ENCODE data around the gene FCN3. TPM values are rescaled to one million over a fixed set of nuclear protein-coding genes. Genes with fewer than 3 reads are reported as not detected.

FCN3 gene
- total and polyA plus RNA-seq, 10 of the 15 experiments (the other 5 are each of a cell fraction or from before 2014, with no cell fraction given): 0.28 TPM; not detected in 9

DNA sequence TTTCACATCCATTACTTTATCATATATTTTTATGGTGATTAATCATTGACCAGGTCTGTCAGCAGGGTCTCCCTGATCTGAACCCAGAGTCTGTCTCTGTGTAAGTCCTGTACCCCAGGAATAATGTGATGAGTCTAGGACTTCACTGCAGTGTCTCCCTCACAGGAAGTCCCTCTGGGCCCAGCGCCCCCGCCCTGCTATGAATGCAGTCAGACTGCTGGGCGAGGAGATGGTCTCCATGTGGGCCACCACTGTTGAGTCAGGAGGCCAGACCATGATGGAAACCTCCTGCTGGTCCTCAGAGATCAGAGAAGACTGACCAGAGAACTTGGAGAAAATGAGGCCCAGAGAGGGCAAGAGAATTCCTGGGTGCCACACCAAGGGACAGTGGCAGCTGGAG is 43.2 kb downstream of the FCN3 start:
- Histone ChIP-seq H2AFZ (ENCODE audit: control insufficient read depth, low read depth, low read length) (no peak overlapping the region), H3K9me3 (replicated peaks; ENCODE audit: control insufficient read depth, insufficient read depth, low read length) (no peaks in the 10 kb centered on the region), H3K36me3 (ENCODE audit: control insufficient read depth in 2 of 2, insufficient read depth in 2 of 2, low read length in 1 of 2) (peaks cover 13 to 25% of the 10 kb centered on the region in 2 experiments), H3K4me3 (no peak overlapping the region), H3K79me2 (ENCODE audit: control insufficient read depth, insufficient read depth, low read length) (peaks cover 14% of the 10 kb centered on the region), H3K9ac (ENCODE audit: control insufficient read depth, insufficient read depth, low read length) (no peak overlapping the region), H3K4me1 (ENCODE audit: control insufficient read depth, insufficient read depth, low read length) (no peaks in the 10 kb centered on the region), H3K4me2 (ENCODE audit: control insufficient read depth, insufficient read depth) (no peak overlapping the region), H4K20me1 (ENCODE audit: control insufficient read depth, insufficient read depth) (no peaks in the 10 kb centered on the region; the same call in 1 of the 2 replicates), H3K27me3 (replicated peaks in 1 of 2; ENCODE audit: control insufficient read depth in 2 of 2, insufficient read depth in 2 of 2, low read length in 1 of 2) (no peaks in the 10 kb centered on the region), H3K27ac (ENCODE audit: control insufficient read depth, insufficient read depth) (no peak overlapping the region)
- POLR2A ChIA-PET: no interaction called here
- ATAC-seq: no peak
- SMC1A ChIA-PET (ENCODE audit: uncharacterized antibody, unreplicated experiment): no interaction called here
- DNase-seq (ENCODE audit: low read depth, low spot score): no peak
- RAD21 ChIA-PET (ENCODE audit: unreplicated experiment): no interaction called here
- FAIRE-seq: no peak
- BruUV-seq (replicated peaks): no TSS peak
- intact Hi-C loops (cut with micrococcal nuclease; ENCODE audit: unreplicated experiment) (no loop called here), in situ Hi-C loops (cut with MboI) (no loop called here)
- CTCF ChIA-PET: interaction anchor here (1.1 to 4.4 kb wide), 5 partner anchors 8 to 57 kb away, joined by 3 to 77 read pairs (median 10); partner anchors contain the start of gene TMEM222
- TF ChIP-seq IKZF2 (IDR thresholded peaks at IDR 0.05) (no peak), PAX5 (IDR thresholded peaks at IDR 0.05; ENCODE audit: borderline replicate concordance, low read depth, low read length) (no peak), SREBF1 (IDR thresholded peaks at IDR 0.05; ENCODE audit: low read length) (no peak), NBN (IDR thresholded peaks at IDR 0.05) (no peak), CBX5 (IDR thresholded peaks at IDR 0.05; ENCODE audit: low read depth) (no peak), RBBP5 (conservative IDR thresholded peaks at IDR 0.05) (no peak), GATAD2B (conservative IDR thresholded peaks at IDR 0.05; ENCODE audit: low read depth) (no peak), RUNX3 (IDR thresholded peaks at IDR 0.05; ENCODE audit: low read length) (no peak)
- TF ChIP-seq, protein P1, sequence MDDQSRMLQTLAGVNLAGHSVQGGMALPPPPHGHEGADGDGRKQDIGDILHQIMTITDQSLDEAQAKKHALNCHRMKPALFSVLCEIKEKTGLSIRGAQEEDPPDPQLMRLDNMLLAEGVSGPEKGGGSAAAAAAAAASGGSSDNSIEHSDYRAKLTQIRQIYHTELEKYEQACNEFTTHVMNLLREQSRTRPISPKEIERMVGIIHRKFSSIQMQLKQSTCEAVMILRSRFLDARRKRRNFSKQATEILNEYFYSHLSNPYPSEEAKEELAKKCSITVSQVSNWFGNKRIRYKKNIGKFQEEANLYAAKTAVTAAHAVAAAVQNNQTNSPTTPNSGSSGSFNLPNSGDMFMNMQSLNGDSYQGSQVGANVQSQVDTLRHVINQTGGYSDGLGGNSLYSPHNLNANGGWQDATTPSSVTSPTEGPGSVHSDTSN (IDR thresholded peaks at IDR 0.05; ENCODE audit: insufficient replicate concordance, low read depth, low read length): no peak
- TF ChIP-seq, protein P2, sequence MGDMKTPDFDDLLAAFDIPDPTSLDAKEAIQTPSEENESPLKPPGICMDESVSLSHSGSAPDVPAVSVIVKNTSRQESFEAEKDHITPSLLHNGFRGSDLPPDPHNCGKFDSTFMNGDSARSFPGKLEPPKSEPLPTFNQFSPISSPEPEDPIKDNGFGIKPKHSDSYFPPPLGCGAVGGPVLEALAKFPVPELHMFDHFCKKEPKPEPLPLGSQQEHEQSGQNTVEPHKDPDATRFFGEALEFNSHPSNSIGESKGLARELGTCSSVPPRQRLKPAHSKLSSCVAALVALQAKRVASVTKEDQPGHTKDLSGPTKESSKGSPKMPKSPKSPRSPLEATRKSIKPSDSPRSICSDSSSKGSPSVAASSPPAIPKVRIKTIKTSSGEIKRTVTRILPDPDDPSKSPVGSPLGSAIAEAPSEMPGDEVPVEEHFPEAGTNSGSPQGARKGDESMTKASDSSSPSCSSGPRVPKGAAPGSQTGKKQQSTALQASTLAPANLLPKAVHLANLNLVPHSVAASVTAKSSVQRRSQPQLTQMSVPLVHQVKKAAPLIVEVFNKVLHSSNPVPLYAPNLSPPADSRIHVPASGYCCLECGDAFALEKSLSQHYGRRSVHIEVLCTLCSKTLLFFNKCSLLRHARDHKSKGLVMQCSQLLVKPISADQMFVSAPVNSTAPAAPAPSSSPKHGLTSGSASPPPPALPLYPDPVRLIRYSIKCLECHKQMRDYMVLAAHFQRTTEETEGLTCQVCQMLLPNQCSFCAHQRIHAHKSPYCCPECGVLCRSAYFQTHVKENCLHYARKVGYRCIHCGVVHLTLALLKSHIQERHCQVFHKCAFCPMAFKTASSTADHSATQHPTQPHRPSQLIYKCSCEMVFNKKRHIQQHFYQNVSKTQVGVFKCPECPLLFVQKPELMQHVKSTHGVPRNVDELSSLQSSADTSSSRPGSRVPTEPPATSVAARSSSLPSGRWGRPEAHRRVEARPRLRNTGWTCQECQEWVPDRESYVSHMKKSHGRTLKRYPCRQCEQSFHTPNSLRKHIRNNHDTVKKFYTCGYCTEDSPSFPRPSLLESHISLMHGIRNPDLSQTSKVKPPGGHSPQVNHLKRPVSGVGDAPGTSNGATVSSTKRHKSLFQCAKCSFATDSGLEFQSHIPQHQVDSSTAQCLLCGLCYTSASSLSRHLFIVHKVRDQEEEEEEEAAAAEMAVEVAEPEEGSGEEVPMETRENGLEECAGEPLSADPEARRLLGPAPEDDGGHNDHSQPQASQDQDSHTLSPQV (IDR thresholded peaks at IDR 0.05): no peak
- TF ChIP-seq, protein P3, sequence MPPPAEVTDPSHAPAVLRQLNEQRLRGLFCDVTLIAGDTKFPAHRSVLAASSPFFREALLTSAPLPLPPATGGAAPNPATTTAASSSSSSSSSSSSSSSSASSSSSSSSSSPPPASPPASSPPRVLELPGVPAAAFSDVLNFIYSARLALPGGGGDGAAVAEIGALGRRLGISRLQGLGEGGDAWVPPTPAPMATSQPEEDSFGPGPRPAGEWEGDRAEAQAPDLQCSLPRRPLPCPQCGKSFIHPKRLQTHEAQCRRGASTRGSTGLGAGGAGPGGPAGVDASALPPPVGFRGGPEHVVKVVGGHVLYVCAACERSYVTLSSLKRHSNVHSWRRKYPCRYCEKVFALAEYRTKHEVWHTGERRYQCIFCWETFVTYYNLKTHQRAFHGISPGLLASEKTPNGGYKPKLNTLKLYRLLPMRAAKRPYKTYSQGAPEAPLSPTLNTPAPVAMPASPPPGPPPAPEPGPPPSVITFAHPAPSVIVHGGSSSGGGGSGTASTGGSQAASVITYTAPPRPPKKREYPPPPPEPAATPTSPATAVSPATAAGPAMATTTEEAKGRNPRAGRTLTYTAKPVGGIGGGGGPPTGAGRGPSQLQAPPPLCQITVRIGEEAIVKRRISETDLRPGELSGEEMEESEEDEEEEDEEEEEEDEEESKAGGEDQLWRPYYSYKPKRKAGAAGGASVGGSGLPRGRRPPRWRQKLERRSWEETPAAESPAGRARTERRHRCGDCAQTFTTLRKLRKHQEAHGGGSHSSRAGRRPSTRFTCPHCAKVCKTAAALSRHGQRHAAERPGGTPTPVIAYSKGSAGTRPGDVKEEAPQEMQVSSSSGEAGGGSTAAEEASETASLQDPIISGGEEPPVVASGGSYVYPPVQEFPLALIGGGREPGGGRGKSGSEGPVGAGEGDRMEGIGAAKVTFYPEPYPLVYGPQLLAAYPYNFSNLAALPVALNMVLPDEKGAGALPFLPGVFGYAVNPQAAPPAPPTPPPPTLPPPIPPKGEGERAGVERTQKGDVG (CRISPR knock-in tag; IDR thresholded peaks at IDR 0.05): no peak
- 84% methylated on average over 3 of the region's 3 CpGs for WGBS (ENCODE audit: insufficient coverage, insufficient replicate concordance, low lambda C conversion rate, missing lambda C conversion rate)

Measured in GM12878 (cell line).